Fibroblast of mammary gland (primary cell): ENCODE results near the gene RAP1A.

Experiments used
- DNase-seq: peaks from one replicate; pipeline ENCODE4 v3.0.0-alpha.2; 2010; ENCODE audit warnings: low read depth
- H3K4me3 ChIP-seq: 2 replicates; pipeline ENCODE4 v1.5.1; 2011; ENCODE audit warnings: low read depth, mild to moderate bottlenecking, low read length, moderate library complexity; ENCODE audit not compliant: control insufficient read depth
- TF ChIP-seq, protein P1 (sequence below): conservative IDR thresholded peaks from 2 replicates; pipeline ENCODE4 v1.5.1; 2011; ENCODE audit warnings: low read depth, low read length, inconsistent platforms; ENCODE audit not compliant: control insufficient read depth, insufficient read depth

Gene RAP1A

DNA sequence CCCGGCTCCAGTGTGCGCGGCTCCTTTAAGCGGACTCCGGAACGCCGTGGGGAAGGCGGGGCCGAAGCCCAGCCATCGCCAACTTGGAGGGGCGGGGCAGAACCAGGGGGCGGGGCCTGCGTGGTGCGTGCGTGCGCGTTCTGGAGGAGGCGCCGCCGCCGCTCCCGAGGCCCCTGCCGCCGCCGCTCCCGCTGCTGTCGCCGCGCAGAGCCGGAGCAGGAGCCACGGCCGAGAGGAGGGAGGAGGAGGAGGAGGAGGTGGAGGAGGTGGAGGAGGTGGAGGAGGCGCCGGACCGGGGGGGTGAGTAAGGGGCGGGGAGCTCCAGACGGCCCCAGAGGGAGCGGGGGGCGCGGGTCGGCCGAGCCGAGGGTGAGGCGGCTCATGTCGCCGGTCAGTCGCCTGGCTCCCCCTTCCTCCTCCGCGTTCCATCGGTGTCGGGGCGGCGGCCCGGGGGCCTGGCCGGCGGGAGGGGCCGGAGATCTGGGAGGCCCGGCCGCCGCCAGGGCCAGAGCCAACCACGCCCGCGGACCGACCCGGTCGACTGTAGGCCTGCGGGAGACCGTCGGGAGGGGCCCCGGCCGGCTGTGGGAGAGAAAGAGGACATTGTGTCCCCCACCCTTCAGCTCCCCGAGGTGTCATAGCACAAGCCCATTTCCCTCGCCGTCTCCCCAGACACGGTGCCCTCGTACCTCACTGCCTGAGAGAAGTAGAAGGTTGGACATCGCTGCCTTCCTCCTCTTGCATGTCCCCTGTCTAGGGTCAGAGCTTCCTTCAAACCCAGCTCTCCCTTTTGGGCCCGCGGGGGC lies at the start of gene RAP1A:
TSS of gene RAP1A (plus strand) at position 155 of the 806 bp plus-strand sequence. CDS start 71,572 bp downstream, outside the sequence.
- peak within 1 kb of the TSS; percentile 78 for H3K4me3 ChIP-seq
- DNase-seq: peak; percentile 86
- TF ChIP-seq, protein P1, sequence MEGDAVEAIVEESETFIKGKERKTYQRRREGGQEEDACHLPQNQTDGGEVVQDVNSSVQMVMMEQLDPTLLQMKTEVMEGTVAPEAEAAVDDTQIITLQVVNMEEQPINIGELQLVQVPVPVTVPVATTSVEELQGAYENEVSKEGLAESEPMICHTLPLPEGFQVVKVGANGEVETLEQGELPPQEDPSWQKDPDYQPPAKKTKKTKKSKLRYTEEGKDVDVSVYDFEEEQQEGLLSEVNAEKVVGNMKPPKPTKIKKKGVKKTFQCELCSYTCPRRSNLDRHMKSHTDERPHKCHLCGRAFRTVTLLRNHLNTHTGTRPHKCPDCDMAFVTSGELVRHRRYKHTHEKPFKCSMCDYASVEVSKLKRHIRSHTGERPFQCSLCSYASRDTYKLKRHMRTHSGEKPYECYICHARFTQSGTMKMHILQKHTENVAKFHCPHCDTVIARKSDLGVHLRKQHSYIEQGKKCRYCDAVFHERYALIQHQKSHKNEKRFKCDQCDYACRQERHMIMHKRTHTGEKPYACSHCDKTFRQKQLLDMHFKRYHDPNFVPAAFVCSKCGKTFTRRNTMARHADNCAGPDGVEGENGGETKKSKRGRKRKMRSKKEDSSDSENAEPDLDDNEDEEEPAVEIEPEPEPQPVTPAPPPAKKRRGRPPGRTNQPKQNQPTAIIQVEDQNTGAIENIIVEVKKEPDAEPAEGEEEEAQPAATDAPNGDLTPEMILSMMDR: no peak

DNA sequence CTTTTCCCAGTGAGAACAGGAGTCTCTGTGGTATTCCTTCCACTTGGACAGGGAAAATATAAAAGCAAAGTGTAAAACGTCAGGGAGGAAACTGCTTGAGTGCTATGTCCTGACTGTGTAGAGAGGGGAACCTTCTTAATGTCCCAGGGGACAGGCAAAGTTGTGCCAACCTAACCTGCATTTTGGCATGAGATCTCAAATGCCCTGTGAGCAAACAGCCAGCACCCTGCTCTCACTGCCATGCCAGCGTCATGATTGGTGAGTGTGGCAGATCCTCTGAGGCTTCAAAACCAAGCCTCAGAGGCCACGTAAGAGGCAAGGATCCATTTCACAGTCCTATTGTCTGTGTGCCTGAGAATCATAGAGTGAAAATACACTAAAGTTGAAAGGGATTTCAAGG lies 49.7 kb upstream of the RAP1A start:
- TF ChIP-seq, protein P1: no peak
- no peak overlapping the region for H3K4me3 ChIP-seq
- no peak for DNase-seq

- TF ChIP-seq, protein P1: peak; percentile 32
- peak; percentile 20 for DNase-seq
- H3K4me3 ChIP-seq: no peak overlapping the region
Observed at GRCh38 chr1:111570781-111571181, 48.8 kb upstream of the RAP1A start.

- TF ChIP-seq, protein P1: no peak
- no peak overlapping the region for H3K4me3 ChIP-seq
- peak; percentile 18 for DNase-seq
Observed at GRCh38 chr1:111571239-111571638, 48.4 kb upstream of the RAP1A start.

DNA sequence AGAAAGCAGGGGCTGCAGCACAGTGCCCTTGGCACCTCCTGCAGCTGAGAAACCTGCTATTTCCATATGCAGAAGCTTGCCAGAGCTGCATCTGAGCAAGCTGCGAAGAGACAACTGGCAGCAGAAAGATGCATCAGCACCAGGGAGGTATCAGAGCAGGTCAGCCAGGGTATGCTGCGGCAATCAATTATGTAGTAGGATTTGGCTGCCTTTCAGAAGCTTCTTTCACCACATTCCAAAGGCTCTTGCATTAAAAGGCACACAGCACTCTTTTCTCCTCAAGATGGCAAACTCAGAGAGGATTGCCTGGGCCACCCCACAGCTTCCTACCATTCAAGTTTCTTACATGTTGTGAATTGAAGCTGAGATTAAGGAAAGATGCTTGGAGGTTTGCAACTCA lies 47.6 kb upstream of the RAP1A start:
- peak; percentile 80 for DNase-seq
- TF ChIP-seq, protein P1: no peak
- H3K4me3 ChIP-seq: no peak overlapping the region

DNA sequence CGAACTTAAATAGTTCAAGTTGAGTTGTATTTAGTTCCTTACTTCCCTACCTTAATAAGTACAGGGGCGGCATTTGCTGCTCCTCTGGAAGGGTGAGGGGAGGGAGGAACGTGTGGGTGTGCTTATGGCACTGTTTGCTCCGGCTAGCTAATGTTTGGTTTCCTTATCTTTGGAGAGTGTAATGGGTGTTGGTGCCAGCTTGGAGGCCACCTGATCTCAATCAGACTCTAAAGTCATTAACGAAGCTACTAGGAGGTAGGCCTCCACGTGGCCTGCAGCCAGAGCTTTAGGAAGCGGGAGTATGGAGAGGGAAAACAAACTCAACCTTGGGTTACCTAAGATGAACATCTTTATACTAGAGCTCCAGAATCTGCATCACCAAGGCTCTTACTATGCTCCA lies 43.0 kb upstream of the RAP1A start:
- H3K4me3 ChIP-seq: no peak overlapping the region
- DNase-seq: no peak
- TF ChIP-seq, protein P1: no peak
